Measurements from ENCODE around the gene WDR83. TPM values are rescaled to one million over a fixed set of nuclear protein-coding genes. Genes with fewer than 3 reads are reported as not detected.

Gene WDR83
- total and polyA plus RNA-seq, 2 donors (not counting 3 experiments of a cell fraction or from before 2014, with no cell fraction given) = 10.5 to 11.8 TPM

- Histone ChIP-seq H3K27ac (ENCODE audit: insufficient read depth, low read depth, low read length) (no peak overlapping the region), H3K27me3 (ENCODE audit: control insufficient read depth in 2 of 2, insufficient read depth in 2 of 2, low read length in 2 of 2) (no peaks in the 10 kb centered on the region), H3K4me3 (replicated peaks in 1 of 3; ENCODE audit: insufficient read depth in 1 of 3, low read depth in 1 of 3, low read length in 3 of 3) (no peak overlapping the region), H3K9ac (replicated peaks; ENCODE audit: extremely low read depth, insufficient read depth, low read length) (no peak overlapping the region), H2AFZ (ENCODE audit: low read depth, low read length) (no peak overlapping the region), H3K9me1 (replicated peaks; ENCODE audit: control insufficient read depth, extremely low read depth, insufficient read depth, low read length) (no peaks in the 10 kb centered on the region), H3K4me1 (ENCODE audit: control insufficient read depth, extremely low read depth, insufficient read depth, low read length) (no peaks in the 10 kb centered on the region), H3K36me3 (ENCODE audit: control insufficient read depth in 2 of 2, extremely low read depth in 1 of 2, insufficient read depth in 2 of 2, low read length in 2 of 2) (no peaks in the 10 kb centered on the region), H3K9me3 (replicated peaks; ENCODE audit: control insufficient read depth, insufficient read depth, low read length) (no peaks in the 10 kb centered on the region), H3K4me2 (ENCODE audit: insufficient read depth, low read length) (no peak overlapping the region), H4K20me1 (replicated peaks; ENCODE audit: control insufficient read depth, extremely low read depth, insufficient read depth, low read length) (no peaks in the 10 kb centered on the region), H3K79me2 (ENCODE audit: control insufficient read depth, insufficient read depth, low read length) (no peaks in the 10 kb centered on the region)
- no TSS peak for BruUV-seq (replicated peaks)
- no peak for TF ChIP-seq FOS (IDR thresholded peaks at IDR 0.05; ENCODE audit: borderline replicate concordance, insufficient read depth, low read length)
- TF ChIP-seq, protein P1, sequence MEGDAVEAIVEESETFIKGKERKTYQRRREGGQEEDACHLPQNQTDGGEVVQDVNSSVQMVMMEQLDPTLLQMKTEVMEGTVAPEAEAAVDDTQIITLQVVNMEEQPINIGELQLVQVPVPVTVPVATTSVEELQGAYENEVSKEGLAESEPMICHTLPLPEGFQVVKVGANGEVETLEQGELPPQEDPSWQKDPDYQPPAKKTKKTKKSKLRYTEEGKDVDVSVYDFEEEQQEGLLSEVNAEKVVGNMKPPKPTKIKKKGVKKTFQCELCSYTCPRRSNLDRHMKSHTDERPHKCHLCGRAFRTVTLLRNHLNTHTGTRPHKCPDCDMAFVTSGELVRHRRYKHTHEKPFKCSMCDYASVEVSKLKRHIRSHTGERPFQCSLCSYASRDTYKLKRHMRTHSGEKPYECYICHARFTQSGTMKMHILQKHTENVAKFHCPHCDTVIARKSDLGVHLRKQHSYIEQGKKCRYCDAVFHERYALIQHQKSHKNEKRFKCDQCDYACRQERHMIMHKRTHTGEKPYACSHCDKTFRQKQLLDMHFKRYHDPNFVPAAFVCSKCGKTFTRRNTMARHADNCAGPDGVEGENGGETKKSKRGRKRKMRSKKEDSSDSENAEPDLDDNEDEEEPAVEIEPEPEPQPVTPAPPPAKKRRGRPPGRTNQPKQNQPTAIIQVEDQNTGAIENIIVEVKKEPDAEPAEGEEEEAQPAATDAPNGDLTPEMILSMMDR (IDR thresholded peaks at IDR 0.05; ENCODE audit: extremely low read depth in 1 of 2, insufficient read depth in 1 of 2, low read depth in 1 of 2, low read length in 2 of 2) = no peak
- TF ChIP-seq MYC (IDR thresholded peaks at IDR 0.05; ENCODE audit: low read depth, low read length) = no peak
- TF ChIP-seq MAX (IDR thresholded peaks at IDR 0.05; ENCODE audit: insufficient read depth, insufficient read length) = no peak
- no peak for TF ChIP-seq EZH2 (IDR thresholded peaks at IDR 0.05; ENCODE audit: borderline replicate concordance, low read depth, low read length, severe bottlenecking)
- no peak for TF ChIP-seq POLR2A (IDR thresholded peaks at IDR 0.05; ENCODE audit: low read depth, low read length)
- no peak for TF ChIP-seq POLR2AphosphoS5 (IDR thresholded peaks at IDR 0.05; ENCODE audit: insufficient read depth, low read depth, low read length)
- no peak for TF ChIP-seq JUN (IDR thresholded peaks at IDR 0.05; ENCODE audit: borderline replicate concordance, insufficient read depth, insufficient read length, low read depth)
- no peak for TF ChIP-seq GATA2 (IDR thresholded peaks at IDR 0.05; ENCODE audit: insufficient read depth, insufficient read length, low read depth, low read length)
- dilution Hi-C loops (cut with MboI; ENCODE audit: extremely low pct_ligation_motif_present, low sequenced_read_pairs) (no loop called here), intact Hi-C loops (cut with micrococcal nuclease) (loop anchor here (2.0 kb wide), 1 partner anchor 25 kb away; the partner anchor contains the start of genes MAN2B1 and WDR83)
- ChIA-PET CTCF (interaction anchor here (1.0 kb wide), 1 partner anchor 30 kb away, joined by 4 read pairs; no protein-coding TSS in a partner anchor), POLR2A (no interaction called here)
- no peak for DNase-seq (ENCODE audit: low read depth, low spot score)
- FAIRE-seq = no peak
Observed at GRCh38 chr19:12641456-12641855, 25.2 kb upstream of the WDR83 start.
